GM18526 (cell line): Measurements from ENCODE around the gene DNAJC2.

Source experiments
- POLR2A ChIP-seq: IDR thresholded peaks from 3 replicates; pipeline ENCODE4 v1.6.1; 2011; ENCODE audit not compliant: insufficient read length; ENCODE audit errors: extremely low read depth

Gene DNAJC2, protein sequence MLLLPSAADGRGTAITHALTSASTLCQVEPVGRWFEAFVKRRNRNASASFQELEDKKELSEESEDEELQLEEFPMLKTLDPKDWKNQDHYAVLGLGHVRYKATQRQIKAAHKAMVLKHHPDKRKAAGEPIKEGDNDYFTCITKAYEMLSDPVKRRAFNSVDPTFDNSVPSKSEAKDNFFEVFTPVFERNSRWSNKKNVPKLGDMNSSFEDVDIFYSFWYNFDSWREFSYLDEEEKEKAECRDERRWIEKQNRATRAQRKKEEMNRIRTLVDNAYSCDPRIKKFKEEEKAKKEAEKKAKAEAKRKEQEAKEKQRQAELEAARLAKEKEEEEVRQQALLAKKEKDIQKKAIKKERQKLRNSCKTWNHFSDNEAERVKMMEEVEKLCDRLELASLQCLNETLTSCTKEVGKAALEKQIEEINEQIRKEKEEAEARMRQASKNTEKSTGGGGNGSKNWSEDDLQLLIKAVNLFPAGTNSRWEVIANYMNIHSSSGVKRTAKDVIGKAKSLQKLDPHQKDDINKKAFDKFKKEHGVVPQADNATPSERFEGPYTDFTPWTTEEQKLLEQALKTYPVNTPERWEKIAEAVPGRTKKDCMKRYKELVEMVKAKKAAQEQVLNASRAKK

DNA sequence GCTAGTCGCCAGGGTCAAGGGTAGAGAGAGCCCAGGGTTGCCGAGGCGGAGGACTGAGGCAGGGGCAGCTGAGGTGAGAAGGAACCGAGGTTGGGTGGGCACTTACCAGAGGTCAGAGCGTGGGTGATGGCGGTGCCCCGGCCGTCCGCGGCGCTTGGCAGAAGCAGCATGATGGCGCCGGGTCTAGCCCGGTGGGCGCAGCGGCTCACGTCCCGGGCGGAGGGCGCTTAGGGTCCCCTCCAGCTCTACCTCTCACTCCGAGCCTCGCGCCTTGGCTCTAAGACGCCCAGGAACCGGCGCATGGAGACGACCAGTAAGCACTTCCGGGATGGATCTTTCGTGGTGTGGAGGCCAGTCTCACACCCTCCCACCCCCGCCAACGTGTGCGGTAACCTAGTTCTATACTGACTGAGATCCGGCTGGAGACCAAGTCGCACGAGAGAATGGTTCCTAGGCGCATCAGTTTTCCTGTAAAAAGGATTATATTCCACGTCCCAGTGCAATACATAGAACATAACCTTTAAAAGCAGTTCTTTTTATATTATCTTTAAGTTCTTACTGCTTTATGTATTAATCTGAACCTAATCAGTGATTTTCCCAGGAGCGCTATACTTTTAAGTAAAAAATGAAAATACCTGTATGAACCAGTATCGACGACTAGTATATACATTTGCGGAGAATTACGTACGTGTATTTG lies at the start of gene DNAJC2:
Gene DNAJC2 (minus strand): TSS at position 315 of the 697 bp plus-strand sequence. CDS start 145 bp downstream, at position 170.
- peak; percentile 80 for TF ChIP-seq POLR2A

DNA sequence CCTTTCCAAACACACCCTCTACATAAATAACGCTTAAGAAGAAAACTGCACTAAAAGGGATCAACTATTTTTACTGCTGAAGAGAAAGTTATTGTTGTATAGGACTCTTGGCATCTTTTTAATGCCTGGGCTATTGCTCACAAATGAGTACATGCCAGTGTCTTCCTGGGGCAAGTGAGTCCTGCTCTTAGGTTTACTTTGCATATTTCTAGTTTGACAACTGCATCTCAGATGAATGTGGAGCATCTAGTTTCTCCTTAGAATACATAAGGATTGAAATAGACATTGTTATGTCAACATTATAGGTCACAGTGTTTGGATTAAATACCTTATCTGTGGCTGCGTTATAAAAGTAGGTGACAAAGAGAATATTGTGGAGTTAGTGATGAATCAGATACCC lies 47.4 kb upstream of the DNAJC2 start:
- TF ChIP-seq POLR2A, result no peak

DNA sequence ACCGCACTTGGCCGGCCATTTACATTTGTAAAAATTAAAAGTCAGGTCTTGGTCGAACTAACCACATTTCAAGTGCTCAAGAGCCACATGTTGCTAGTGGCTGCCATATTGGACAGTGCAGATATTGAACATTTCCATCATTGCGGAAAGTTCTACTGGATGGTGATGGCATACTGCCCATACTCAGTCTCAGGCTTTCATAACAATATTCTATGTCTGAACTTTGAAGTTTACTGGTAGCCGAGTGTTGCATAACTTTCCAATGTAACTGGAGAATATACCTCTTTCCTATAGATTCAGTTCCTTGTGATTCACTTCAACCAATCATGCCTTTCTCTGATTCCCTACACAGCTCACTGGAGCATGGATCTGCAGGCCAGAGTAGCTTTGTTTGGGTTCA lies 46.6 kb upstream of the DNAJC2 start:
- TF ChIP-seq POLR2A, result no peak

DNA sequence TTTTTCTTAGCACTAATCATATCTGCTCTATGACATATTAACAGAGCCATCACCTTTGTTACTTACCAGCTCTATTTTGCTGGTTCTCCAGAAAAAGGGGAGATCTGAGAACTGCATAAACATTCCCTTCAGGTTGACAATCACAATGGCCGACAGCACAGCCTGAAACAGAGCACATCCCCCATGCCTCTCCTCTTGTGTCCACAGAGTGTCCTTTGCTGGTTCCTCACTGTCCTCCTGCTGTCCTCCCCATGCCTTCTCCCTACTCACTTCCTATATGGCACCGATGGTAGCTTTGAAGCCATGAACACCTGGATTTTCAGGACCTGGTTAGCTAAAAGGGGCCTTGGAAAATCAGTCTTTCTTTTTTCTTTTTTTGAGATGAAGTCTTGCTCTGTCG lies 44.7 kb upstream of the DNAJC2 start:
- no peak for TF ChIP-seq POLR2A

DNA sequence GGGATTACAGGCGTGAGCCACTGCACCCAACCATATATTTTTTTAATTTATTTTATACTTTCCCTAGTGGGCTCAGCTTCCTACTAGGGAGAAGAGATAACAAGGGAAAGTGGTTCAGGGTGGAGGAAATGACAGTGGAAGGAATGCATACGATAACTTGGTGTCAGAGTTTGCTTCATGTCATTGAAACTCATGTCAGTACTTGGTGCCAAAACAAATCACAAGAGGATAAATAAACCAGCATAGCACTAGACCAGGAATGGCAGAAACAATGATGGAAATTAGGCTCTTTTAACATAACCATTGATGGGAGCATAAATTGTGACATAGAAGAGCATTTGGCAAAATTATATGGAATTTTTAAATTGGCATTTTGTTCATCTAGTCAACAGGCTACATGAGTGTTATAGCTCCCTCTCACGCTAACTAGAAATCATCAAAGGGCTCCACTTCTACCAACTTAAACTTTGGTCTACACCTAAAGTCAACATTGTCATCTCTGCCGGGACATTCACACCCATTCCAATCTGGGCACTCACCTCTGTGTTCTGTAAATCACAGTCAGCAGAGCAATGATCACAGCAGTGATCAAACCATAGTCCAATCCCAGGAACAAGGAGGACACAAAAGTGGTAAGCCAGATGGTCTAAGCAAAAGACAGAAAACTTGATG lies 44.0 kb upstream of the DNAJC2 start:
- TF ChIP-seq POLR2A, result no peak

DNA sequence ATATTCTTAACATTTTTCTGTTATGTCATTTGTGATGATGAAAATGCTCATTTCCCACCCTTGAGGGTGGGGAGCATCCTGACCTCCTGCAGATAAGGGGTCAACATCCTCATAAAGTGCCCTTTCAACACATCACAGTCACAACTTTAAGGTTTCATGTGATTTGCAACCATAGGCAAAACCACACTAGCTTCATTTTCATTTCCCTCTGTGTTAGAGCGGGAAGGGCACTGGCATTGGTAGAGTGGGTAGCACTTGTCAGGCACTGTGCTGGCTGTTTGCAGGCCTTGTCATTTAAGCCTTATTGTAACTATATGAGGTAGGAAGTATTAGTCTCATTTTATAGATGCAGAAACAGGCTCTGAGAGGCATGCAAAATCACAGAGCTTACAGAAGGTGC lies 42.7 kb upstream of the DNAJC2 start:
- no peak for TF ChIP-seq POLR2A

DNA sequence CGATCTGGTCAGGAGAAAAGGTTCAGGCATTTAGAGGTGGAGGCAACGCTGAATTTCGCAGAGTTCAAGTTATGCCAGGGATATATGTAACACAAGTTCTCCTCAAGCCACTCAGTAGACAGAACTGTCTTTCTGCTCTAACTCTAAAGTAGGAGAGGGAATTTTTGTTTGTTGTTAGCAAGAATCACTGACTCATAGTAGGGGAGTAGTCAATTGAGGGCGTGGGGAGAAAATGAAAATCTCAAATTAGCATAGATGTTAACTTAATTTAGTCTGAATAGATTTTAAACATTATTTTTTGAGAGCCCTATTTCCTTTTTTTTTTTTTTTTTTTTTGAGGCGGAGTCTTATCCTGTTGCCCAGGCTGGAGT lies 37.5 kb upstream of the DNAJC2 start:
- no peak for TF ChIP-seq POLR2A

DNA sequence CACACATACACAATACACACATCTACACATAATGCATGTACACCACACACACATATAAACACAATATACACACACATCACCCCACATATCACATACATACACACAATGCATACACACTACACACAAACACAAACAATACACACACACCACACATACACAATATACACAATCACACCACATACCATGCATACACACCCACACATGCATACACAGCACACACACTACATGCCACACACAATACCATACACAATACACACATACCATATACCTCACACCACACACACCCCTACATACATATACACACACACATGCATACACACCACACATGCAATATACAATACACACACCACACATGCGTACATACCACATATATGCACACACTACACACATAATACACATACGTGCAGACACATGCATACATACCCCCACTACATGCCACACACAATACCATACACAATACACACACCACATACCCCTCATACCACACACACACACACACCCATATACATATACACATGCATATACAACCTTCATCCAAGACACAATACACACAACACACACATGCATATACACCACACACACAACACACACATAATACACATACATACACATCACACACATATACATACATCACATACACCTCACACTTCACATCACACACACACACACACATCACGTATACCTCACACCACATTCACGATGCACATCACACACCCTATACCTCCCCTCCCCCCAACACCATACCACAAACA lies 36.9 kb upstream of the DNAJC2 start:
- no peak for TF ChIP-seq POLR2A

DNA sequence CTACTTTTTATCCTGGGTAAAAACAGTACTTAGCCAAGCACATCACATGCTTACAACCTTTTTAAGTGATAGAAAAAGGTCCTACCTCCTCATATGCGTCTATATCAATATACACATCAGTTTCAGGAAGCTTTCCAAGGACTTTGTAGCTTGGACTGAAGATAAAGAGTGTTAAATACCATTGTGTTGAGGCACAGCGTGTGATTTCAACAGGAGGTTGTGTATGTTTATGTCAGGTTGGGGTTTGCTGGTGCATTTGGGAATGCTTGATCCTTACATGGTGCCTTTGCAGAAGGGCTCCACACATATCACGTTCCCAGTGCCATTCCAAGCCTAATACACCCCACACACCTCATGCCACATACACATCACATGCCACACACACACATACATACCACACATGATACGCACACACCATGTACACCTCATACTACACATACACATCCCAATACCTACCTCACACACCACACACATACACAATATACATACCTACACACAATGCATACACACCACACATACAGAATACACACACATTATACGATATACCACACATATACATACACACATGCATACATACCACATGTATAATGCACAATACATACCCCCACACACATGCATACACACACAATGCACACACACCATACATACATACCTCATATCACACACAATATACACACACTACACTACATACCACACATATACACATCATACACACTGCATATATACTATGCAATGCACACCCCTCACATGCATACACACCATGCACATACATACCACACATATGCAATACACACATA lies 36.0 kb upstream of the DNAJC2 start:
- TF ChIP-seq POLR2A, result no peak

DNA sequence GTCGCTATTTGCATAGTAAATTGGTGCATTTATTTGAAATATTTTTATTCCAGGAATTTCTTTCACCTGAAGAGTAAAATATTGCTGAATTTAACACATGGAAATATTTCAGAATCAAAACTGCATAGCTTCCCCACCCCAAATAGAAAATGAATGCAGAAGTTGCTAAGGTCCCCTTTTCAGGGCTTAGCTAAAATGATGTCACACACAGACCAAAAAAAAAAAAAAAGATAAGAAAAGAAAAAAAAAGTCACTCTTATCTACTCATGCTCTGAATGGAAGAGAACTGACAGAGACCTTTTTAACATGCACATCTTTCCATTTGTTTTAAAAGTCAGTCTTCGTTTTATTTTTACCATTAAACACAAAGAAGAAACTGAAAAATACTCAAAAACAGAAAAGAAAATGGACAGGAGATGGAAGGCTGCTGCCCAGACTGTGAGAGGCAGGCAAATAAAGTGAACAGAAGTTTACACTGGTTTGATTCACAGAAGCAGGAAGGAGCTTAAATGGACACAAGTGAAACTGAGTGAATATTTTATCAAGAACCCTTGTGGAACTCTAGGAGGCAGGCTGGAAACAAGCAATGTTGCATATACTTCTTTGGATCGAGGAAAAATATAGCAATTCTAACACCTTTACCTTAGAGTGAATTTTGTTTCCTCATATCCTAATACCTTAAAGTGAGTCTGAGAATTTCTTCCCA lies 34.9 kb upstream of the DNAJC2 start:
- TF ChIP-seq POLR2A, result no peak

DNA sequence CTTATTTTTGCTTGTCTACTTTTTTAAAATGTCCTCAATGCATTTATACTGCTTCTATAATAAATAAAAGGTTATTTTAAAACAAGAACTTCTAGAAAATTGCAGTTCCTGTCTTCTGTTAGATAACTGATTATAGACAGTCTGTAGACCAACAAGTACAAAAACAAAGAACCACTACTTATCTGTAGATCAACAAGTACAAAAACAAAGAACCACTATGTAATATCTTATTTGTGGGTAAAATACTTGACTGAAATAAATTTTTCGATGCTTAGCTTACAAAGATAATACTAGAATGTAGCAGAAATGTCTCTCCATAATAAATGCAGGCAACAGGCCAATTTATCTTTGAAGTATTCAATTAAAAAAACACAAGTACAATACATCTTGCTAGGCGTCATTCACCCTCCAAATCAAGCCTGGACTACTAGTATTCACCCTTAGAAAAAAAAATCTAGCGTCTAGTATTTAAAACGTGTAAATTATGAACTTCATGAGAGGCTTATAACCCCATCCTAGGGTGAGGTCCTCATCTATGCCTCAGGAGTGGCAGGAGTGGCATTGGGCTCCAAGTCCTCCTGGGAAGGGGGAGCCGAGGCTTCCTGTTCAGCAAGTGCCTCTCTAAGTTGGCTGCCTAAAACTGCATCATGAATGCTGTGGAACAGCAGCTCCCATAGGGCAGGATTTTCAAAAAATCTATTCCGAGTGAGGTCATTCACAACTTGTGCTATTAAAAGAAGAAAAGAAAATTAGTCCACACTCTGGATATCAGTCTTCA lies 29.5 kb upstream of the DNAJC2 start:
- no peak for TF ChIP-seq POLR2A

DNA sequence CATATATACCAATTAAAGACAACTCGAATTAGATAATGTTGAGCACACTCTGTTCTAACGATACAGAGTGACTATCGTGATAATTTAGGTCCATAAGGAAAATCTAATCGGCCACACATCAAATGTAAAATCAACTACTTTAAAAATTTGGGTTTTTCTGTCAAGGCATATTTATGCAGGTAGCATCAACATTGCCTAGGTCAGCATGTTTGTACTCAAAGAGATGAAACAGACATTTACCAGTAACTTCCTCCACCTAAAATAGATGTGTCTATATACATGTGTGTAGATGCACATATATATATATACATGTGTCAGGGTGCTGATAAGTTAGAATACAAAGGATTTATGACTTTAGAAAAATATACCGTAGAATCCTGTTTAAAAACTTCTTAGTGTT lies 24.9 kb upstream of the DNAJC2 start:
- TF ChIP-seq POLR2A, result no peak

DNA sequence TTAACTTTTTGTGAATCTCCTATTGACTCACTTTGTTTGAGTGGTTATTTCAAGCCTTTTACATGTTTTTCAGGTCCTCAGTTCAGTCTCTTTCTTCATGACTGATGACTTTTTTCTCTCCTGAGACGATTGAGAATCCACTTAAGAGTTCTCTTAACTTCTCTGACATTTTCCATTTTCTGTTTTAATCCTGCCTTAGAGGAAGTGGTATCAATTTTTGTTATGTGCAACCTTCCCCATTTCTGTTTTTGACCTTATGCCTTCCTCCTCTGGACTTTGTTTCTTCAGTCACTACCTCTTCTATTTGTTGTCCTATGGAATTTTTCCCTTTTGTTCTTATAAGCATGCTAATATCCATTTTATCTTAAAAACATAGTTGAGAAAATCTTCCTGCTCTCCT lies 5.2 kb upstream of the DNAJC2 start:
- no peak for TF ChIP-seq POLR2A
